Liver (tissue), 3 donors: ENCODE results near the gene ARMC2.

Experiments used
- ATF3 ChIP-seq: IDR thresholded peaks from 2 replicates; pipeline ENCODE4 v1.6.1; 2016; ENCODE audit warnings: antibody characterized with exemption
- CTCF ChIP-seq: fragments of 150-350 bp; IDR thresholded peaks from 2 replicates; pipeline ENCODE4 v1.5.1; 2017; ENCODE audit warnings: improper control_type of control experiment, low read depth, low read length; ENCODE audit not compliant: missing input control
- GABPA ChIP-seq, 2 donors: IDR thresholded peaks in 1 of 2; conservative IDR thresholded peaks in 1 of 2; 2 replicates each; pipeline ENCODE4 v1.6.1; 2016; ENCODE audit warnings: antibody characterized with exemption in 2 of 2, mild to moderate bottlenecking in 1 of 2, moderate library complexity in 1 of 2
- JUND ChIP-seq, 2 donors: IDR thresholded peaks; 2 replicates each; pipeline ENCODE4 v1.6.1; 2016; ENCODE audit warnings: antibody characterized with exemption in 2 of 2
- RAD21 ChIP-seq, 2 donors: IDR thresholded peaks; 2 replicates each; pipeline ENCODE4 v1.6.1; 2016; ENCODE audit warnings: antibody characterized with exemption in 2 of 2, mild to moderate bottlenecking in 2 of 2
- REST ChIP-seq: IDR thresholded peaks from 2 replicates; pipeline ENCODE4 v1.6.1; 2016; ENCODE audit warnings: antibody characterized with exemption, mild to moderate bottlenecking
- TAF1 ChIP-seq: conservative IDR thresholded peaks from 2 replicates; pipeline ENCODE4 v1.6.1; 2016; ENCODE audit warnings: antibody characterized with exemption, mild to moderate bottlenecking
- TF ChIP-seq, protein P1 (sequence below): IDR thresholded peaks from 2 replicates; pipeline ENCODE4 v1.6.1; 2016; ENCODE audit warnings: antibody characterized with exemption
- donor health status: healthy.
- donor health status: healthy.

GRCh38 chr6:109002882-109003281 is 154.7 kb downstream of the ARMC2 start:
- no peak for TF ChIP-seq CTCF
- TF ChIP-seq, protein P1, sequence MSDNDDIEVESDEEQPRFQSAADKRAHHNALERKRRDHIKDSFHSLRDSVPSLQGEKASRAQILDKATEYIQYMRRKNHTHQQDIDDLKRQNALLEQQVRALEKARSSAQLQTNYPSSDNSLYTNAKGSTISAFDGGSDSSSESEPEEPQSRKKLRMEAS, result no peak
- TF ChIP-seq ATF3, result no peak
- no peak for TF ChIP-seq TAF1
- TF ChIP-seq JUND (IDR thresholded peaks at IDR 0.05), result no peak
- no peak for TF ChIP-seq REST
- no peak for TF ChIP-seq GABPA (IDR thresholded peaks at IDR 0.05 in 1 of 2, conservative IDR thresholded peaks at IDR 0.05 in 1 of 2)
- no peak for TF ChIP-seq RAD21 (IDR thresholded peaks at IDR 0.05)
